Keratinocyte (primary cell): ENCODE data around the gene F2RL2. TPM values are rescaled to one million over a fixed set of nuclear protein-coding genes. Genes with fewer than 3 reads are reported as not detected.

Experiments
- DNase-seq: peaks from one replicate; pipeline ENCODE4 v3.0.0-alpha.2; 2011; ENCODE audit warnings: low read depth, missing footprints, low spot score
- FAIRE-seq: peaks from 2 replicates; lab custom pipeline; 2011; peaks lifted over from hg19 to GRCh38; lab: Jason Lieb, UNC
- H2AFZ ChIP-seq: 2 replicates; pipeline ENCODE4 v1.6.0; 2012; ENCODE audit warnings: low read length, control low read depth, inconsistent platforms; ENCODE audit not compliant: control insufficient read depth
- H3K27ac ChIP-seq: 2 replicates; pipeline ENCODE4 v1.5.1; 2011; ENCODE audit warnings: low read length; ENCODE audit not compliant: control insufficient read depth, insufficient read depth
- H3K27me3 ChIP-seq: 3 replicates; pipeline ENCODE4 v1.6.0; 2011; ENCODE audit warnings: low read length; ENCODE audit not compliant: control insufficient read depth, insufficient read depth; ENCODE audit errors: extremely low read depth
- H3K36me3 ChIP-seq, 2 experiments: 2 replicates in 1 of 2; 3 replicates in 1 of 2; pipeline ENCODE4 v1.5.1; 2011; ENCODE audit warnings: low read length in 2 of 2, mild to moderate bottlenecking in 1 of 2; ENCODE audit not compliant: control insufficient read depth in 2 of 2, insufficient read depth in 2 of 2; ENCODE audit errors: extremely low read depth in 1 of 2
- H3K4me1 ChIP-seq: 3 replicates; pipeline ENCODE4 v1.5.1; 2011; ENCODE audit warnings: low read length; ENCODE audit not compliant: control insufficient read depth, insufficient read depth; ENCODE audit errors: extremely low read depth
- H3K4me2 ChIP-seq: 3 replicates; pipeline ENCODE4 v1.6.0; 2011; ENCODE audit warnings: low read depth, low read length; ENCODE audit not compliant: control insufficient read depth, insufficient read depth; ENCODE audit errors: extremely low read depth
- H3K4me3 ChIP-seq, 3 experiments: fragments of 200-600 bp in 1 of 3; sonication (generic) in 1 of 3; 2 replicates in 2 of 3; 3 replicates in 1 of 3; pipeline ENCODE4 v1.5.1; 2011 to 2016; ENCODE audit warnings: low read length in 3 of 3, mild to moderate bottlenecking in 3 of 3, control low read depth in 2 of 3, inconsistent platforms in 1 of 3, low read depth in 1 of 3, mixed read lengths in 1 of 3, mixed run types in 1 of 3, moderate library complexity in 1 of 3; ENCODE audit not compliant: control insufficient read depth in 2 of 3, insufficient read depth in 2 of 3; ENCODE audit errors: extremely low read depth in 1 of 3
- H3K79me2 ChIP-seq: 2 replicates; pipeline ENCODE4 v1.6.0; 2012; ENCODE audit warnings: low read length; ENCODE audit not compliant: control insufficient read depth, insufficient read depth
- H3K9ac ChIP-seq: 3 replicates; pipeline ENCODE4 v1.6.0; 2011; ENCODE audit warnings: low read length; ENCODE audit not compliant: control insufficient read depth, insufficient read depth; ENCODE audit errors: extremely low read depth
- H3K9me1 ChIP-seq: 3 replicates; pipeline ENCODE4 v1.6.0; 2011; ENCODE audit warnings: low read length; ENCODE audit not compliant: control insufficient read depth, insufficient read depth; ENCODE audit errors: extremely low read depth
- H3K9me3 ChIP-seq: 2 replicates; pipeline ENCODE4 v1.5.1; 2012; ENCODE audit warnings: low read depth, low read length; ENCODE audit not compliant: control insufficient read depth
- H4K20me1 ChIP-seq: 3 replicates; pipeline ENCODE4 v1.6.0; 2011; ENCODE audit warnings: low read length; ENCODE audit not compliant: control insufficient read depth, insufficient read depth; ENCODE audit errors: extremely low read depth
- EZH2 ChIP-seq: IDR thresholded peaks from one replicate; pipeline ENCODE4 v1.6.1; 2012; ENCODE audit warnings: inconsistent platforms, mild to moderate bottlenecking, low read length, moderate library complexity
- dilution Hi-C: fragments of 300-500 bp; cut with MboI; formaldehyde crosslinking; loops from one replicate; pipeline ENCODE4 v1.7.0; 2020; ENCODE audit warnings: low sequenced_read_pairs; ENCODE audit not compliant: extremely low pct_ligation_motif_present
- polyA plus RNA-seq, 5 experiments: library from polyadenylated mRNA; depleted of rRNA in 3 of 5; stranded (reverse) in 3 of 5; stranded (forward) in 1 of 5; unstranded in 1 of 5; fragments of >200 nt; gene quantifications; 1 replicate in 1 of 5; 2 replicates in 3 of 5; 3 replicates in 1 of 5; pipeline versions ENCODE4 v1.2.1 to v1.2.3, GENCODE V29; 2011 to 2012; ENCODE audit warnings: missing spikeins in 2 of 5, low read depth in 1 of 5, low replicate concordance in 1 of 5
- TF ChIP-seq, protein P1 (sequence below), 3 experiments: IDR thresholded peaks in 1 of 3; conservative IDR thresholded peaks in 1 of 3; optimal IDR thresholded peaks in 1 of 3; 2 replicates in 2 of 3; 3 replicates in 1 of 3; pipeline versions ENCODE3 to v1.5.1; 2011; ENCODE audit warnings: low read length in 3 of 3, mild to moderate bottlenecking in 3 of 3, moderate library complexity in 2 of 3, control low read depth in 1 of 3, inconsistent platforms in 1 of 3; ENCODE audit not compliant: insufficient read depth in 2 of 3; ENCODE audit errors: extremely low read depth in 1 of 3

Gene F2RL2
- polyA plus RNA-seq, 1 donor (not counting 4 experiments of a cell fraction or from before 2014, with no cell fraction given): not detected

DNA sequence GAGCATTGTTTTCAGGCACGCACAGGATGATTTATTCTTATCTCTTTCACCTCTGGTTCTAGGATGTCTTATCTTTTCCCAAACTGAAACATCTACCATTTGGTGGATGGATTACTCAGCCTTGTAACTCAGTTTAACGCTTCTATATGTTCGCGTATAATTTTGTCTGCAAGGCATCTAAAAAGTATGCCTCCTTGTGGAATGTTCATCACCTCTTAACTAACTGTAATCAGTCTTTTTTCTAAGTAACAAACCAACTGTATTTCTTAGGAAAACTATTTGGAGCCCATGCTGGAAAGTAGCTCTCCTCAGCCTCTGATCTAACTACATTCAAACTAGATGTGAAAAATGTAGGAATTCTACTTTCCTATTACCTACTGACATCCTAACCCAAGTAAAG is 11.5 kb upstream of the F2RL2 start:
- FAIRE-seq: no peak
- dilution Hi-C loops: no loop called here
- no peak overlapping the region for H3K27ac ChIP-seq

DNA sequence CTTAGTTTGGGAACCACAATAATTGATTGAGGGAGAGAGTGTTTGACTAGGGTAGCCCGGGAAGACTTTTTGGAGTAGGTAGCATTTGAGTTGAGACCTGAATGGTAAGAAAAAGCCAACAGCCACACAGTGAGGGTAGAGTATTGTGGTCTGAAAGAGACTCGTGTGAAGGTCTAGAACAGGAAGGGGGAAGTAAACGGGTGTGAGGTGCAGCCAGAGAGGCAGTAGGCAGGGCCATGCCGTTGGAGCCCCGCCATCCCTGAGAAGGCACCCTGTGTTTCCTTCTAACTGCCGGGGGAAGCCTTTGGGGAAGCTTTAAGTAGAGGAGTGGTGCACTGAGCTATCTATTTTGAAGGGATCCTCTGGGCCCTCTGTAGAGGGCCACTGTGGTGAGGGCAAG is 3.5 kb upstream of the F2RL2 start:
- no peak overlapping the region for H3K27ac ChIP-seq
- H4K20me1 ChIP-seq: no peaks in the 10 kb centered on the region
- FAIRE-seq (no peak), DNase-seq (no peak)
- H3K9me3 ChIP-seq: no peaks in the 10 kb centered on the region
- H3K27me3 ChIP-seq: no peaks in the 10 kb centered on the region
- H3K79me2 ChIP-seq: no peaks in the 10 kb centered on the region
- no peak overlapping the region for H3K9ac ChIP-seq
- no peak for TF ChIP-seq EZH2
- TF ChIP-seq, protein P1, sequence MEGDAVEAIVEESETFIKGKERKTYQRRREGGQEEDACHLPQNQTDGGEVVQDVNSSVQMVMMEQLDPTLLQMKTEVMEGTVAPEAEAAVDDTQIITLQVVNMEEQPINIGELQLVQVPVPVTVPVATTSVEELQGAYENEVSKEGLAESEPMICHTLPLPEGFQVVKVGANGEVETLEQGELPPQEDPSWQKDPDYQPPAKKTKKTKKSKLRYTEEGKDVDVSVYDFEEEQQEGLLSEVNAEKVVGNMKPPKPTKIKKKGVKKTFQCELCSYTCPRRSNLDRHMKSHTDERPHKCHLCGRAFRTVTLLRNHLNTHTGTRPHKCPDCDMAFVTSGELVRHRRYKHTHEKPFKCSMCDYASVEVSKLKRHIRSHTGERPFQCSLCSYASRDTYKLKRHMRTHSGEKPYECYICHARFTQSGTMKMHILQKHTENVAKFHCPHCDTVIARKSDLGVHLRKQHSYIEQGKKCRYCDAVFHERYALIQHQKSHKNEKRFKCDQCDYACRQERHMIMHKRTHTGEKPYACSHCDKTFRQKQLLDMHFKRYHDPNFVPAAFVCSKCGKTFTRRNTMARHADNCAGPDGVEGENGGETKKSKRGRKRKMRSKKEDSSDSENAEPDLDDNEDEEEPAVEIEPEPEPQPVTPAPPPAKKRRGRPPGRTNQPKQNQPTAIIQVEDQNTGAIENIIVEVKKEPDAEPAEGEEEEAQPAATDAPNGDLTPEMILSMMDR (optimal IDR thresholded peaks at IDR 0.05 in 1 of 3, IDR thresholded peaks at IDR 0.05 in 1 of 3, conservative IDR thresholded peaks at IDR 0.05 in 1 of 3; ENCODE audit: extremely low read depth in 1 of 3, insufficient read depth in 2 of 3, low read length in 3 of 3): no peak
- dilution Hi-C loops: no loop called here
- no peaks in the 10 kb centered on the region for H3K9me1 ChIP-seq
- no peak overlapping the region for H3K4me3 ChIP-seq
- H3K4me1 ChIP-seq: no peaks in the 10 kb centered on the region
- H3K36me3 ChIP-seq: no peaks in the 10 kb centered on the region
- H3K4me2 ChIP-seq: no peak overlapping the region
- no peak overlapping the region for H2AFZ ChIP-seq

More for the DNA sequence above, 11.5 kb upstream of the F2RL2 start:
- H3K9me3 ChIP-seq: no peaks in the 10 kb centered on the region
- H3K9me1 ChIP-seq: no peaks in the 10 kb centered on the region
- DNase-seq: no peak
- H3K79me2 ChIP-seq: no peaks in the 10 kb centered on the region
- no peak overlapping the region for H3K4me2 ChIP-seq
- H3K4me1 ChIP-seq: no peaks in the 10 kb centered on the region
- H3K9ac ChIP-seq: no peak overlapping the region
- H4K20me1 ChIP-seq: no peaks in the 10 kb centered on the region
- no peak overlapping the region for H2AFZ ChIP-seq
- H3K36me3 ChIP-seq: no peaks in the 10 kb centered on the region
- no peak overlapping the region for H3K4me3 ChIP-seq
- TF ChIP-seq EZH2: no peak
- TF ChIP-seq, protein P1 (optimal IDR thresholded peaks at IDR 0.05 in 1 of 3, IDR thresholded peaks at IDR 0.05 in 1 of 3, conservative IDR thresholded peaks at IDR 0.05 in 1 of 3; ENCODE audit: extremely low read depth in 1 of 3, insufficient read depth in 2 of 3, low read length in 3 of 3): no peak
- H3K27me3 ChIP-seq: no peaks in the 10 kb centered on the region
